Measurements from ENCODE around the gene SRGAP1.
"Not testable (repeated sequence)": the region's sequence is repeated elsewhere in the genome, so short reads cannot be mapped to it uniquely, and the experiment has no call there.

The SRGAP1 gene

GRCh38 chr12:64147875-64148274 is 303.4 kb downstream of the SRGAP1 start:
- H3K4me1 ChIP-seq = peaks cover 21% of the 10 kb centered on the region
- TF ChIP-seq Cebpa-rat (IDR thresholded peaks at IDR 0.05) = no peak
- H3K27ac ChIP-seq = no peak overlapping the region
- H4K20me1 ChIP-seq = no peaks in the 10 kb centered on the region
- no peaks in the 10 kb centered on the region for H3K9me3 ChIP-seq
- peak overlapping the region; percentile 68 for H3K4me2 ChIP-seq
- H3K4me3 ChIP-seq = no peak overlapping the region
- H3K9ac ChIP-seq = no peak overlapping the region
- no peaks in the 10 kb centered on the region for H3K27me3 ChIP-seq
- no peaks in the 10 kb centered on the region for H3K36me3 ChIP-seq

DNA sequence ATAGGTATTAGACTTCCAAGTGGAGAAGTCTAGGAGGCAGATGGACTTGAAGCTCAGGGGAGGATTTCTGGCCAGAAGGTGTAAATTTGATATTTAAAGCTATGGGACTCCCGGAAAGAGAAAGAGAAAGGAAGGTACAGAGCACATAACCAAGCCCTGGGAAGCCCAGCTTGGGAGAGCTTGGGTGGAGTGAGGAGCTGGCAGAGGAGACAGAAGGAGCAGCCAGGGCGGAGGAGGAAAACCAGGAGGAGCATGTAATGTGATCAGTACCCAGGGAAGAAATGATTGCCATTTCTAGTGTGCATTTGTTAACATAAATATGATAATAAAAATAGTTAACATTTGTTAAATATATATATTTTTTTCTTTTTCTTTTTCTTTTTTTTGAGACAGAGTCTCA is 310.2 kb downstream of the SRGAP1 start:
- 0 out of 2 replicates have a peak, but pooled peaks cover 2% of the 10 kb centered on the region for H3K4me1 ChIP-seq
- H3K27ac ChIP-seq = no peak overlapping the region
- H4K20me1 ChIP-seq = no peaks in the 10 kb centered on the region
- H3K9me3 ChIP-seq = no peaks in the 10 kb centered on the region
- no peak for TF ChIP-seq Cebpa-rat (IDR thresholded peaks at IDR 0.05)
- H3K36me3 ChIP-seq = no peaks in the 10 kb centered on the region
- H3K4me3 ChIP-seq = no peak overlapping the region
- no peak overlapping the region for H3K9ac ChIP-seq
- H3K4me2 ChIP-seq = no peak overlapping the region
- H3K27me3 ChIP-seq = no peaks in the 10 kb centered on the region

DNA sequence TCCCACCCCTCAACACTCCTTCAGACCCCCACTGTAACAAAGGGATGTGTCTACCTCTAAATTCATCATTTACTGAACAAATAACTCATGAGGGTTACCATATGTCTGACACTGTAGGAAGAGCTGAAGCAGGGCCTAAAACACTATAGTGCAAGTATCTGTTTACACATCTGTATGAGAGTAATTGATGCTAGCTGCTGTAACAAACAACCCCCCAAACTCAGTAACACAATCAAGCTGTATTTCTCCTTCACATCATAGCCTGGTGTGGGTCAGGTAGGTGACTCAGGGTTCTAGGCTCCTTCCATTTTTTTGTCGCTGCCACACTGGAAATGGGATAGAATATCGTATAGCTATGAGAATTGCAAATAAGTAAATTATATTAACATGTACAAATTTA is 312.6 kb downstream of the SRGAP1 start:
- no peaks in the 10 kb centered on the region for H4K20me1 ChIP-seq
- no peak for TF ChIP-seq Cebpa-rat (IDR thresholded peaks at IDR 0.05)
- H3K27me3 ChIP-seq = no peaks in the 10 kb centered on the region
- H3K27ac ChIP-seq = no peak overlapping the region
- no peak overlapping the region for H3K4me2 ChIP-seq
- H3K4me3 ChIP-seq = no peak overlapping the region
- peaks cover 6% of the 10 kb centered on the region; the same call in 1 of the 2 replicates for H3K9me3 ChIP-seq
- no peak overlapping the region for H3K9ac ChIP-seq
- 0 out of 2 replicates have a peak, but pooled peaks cover 5% of the 10 kb centered on the region for H3K4me1 ChIP-seq
- no peaks in the 10 kb centered on the region for H3K36me3 ChIP-seq

DNA sequence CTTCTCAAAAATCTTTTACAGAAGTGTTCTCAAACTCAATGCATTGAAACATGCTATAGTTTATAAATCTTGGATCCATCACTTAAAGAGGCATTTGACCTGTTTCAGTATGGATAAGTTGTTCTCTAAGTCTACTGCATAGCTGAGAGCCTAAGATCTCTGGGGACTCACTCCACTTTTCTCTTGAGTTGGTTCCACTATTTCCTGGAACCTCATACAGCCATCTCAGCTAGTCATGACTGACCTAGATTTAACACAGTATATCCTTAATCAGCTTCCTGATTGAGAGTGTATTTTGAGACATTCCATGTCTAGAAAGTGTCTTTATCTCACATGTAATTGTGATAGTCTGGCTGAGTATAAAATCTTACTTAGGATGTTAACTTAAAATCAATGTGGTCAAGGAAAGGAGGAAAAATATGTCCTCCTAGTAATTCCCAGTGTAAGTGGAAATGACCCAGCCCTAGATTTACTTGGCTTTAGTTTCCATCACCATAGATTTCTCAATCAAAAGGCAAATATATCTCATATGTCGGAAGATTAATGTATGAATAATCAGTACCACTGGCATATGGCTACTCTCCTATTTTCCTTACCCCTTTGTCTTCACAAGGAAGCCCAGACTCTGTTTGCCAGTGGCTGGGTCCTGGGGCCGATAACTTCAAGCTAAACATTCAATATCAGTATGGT is 315.7 kb downstream of the SRGAP1 start:
- H4K20me1 ChIP-seq = no peaks in the 10 kb centered on the region
- no peak overlapping the region for H3K27ac ChIP-seq
- 0 out of 2 replicates have a peak, but pooled peaks cover 5% of the 10 kb centered on the region for H3K4me1 ChIP-seq
- peaks cover 12% of the 10 kb centered on the region for H3K9me3 ChIP-seq
- no peaks in the 10 kb centered on the region for H3K36me3 ChIP-seq
- no peak overlapping the region for H3K4me3 ChIP-seq
- peak overlapping the region; percentile 3; the same call in 1 of the 2 replicates for H3K4me2 ChIP-seq
- H3K9ac ChIP-seq = no peak overlapping the region
- no peak for TF ChIP-seq Cebpa-rat (IDR thresholded peaks at IDR 0.05)
- H3K27me3 ChIP-seq = no peaks in the 10 kb centered on the region

DNA sequence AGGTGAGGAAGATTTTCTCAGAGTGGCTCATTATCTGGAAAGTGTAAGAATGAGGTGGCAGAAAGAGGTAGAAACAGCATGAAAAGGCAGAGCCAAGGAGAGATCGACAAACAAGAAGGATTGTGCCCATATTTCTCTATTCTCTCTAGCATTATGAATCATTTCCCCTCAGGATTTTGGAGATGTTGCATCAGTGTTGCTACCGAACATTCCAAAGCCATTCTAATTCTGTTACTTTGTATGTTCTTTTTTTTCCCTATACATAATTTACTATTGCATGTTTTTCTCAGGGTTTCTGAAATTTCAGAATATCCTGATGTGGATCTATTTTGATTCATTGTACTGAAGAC is 316.2 kb downstream of the SRGAP1 start:
- 0 out of 2 replicates have a peak, but pooled peaks cover 5% of the 10 kb centered on the region for H3K4me1 ChIP-seq
- H3K9me3 ChIP-seq = peaks cover 12% of the 10 kb centered on the region
- H3K4me2 ChIP-seq = no peak overlapping the region
- no peak overlapping the region for H3K27ac ChIP-seq
- H3K9ac ChIP-seq = no peak overlapping the region
- TF ChIP-seq Cebpa-rat (IDR thresholded peaks at IDR 0.05) = no peak
- no peak overlapping the region for H3K4me3 ChIP-seq
- H4K20me1 ChIP-seq = no peaks in the 10 kb centered on the region
- H3K36me3 ChIP-seq = no peaks in the 10 kb centered on the region
- no peaks in the 10 kb centered on the region for H3K27me3 ChIP-seq

GRCh38 chr12:64166606-64167005 is 322.1 kb downstream of the SRGAP1 start:
- not testable (repeated sequence) for H4K20me1 ChIP-seq, H3K27me3 ChIP-seq, H3K9ac ChIP-seq, H3K4me1 ChIP-seq, H3K4me3 ChIP-seq, H3K36me3 ChIP-seq, H3K4me2 ChIP-seq, H3K27ac ChIP-seq
- peaks cover 11% of the 10 kb centered on the region; the same call in 1 of the 2 replicates for H3K9me3 ChIP-seq

DNA sequence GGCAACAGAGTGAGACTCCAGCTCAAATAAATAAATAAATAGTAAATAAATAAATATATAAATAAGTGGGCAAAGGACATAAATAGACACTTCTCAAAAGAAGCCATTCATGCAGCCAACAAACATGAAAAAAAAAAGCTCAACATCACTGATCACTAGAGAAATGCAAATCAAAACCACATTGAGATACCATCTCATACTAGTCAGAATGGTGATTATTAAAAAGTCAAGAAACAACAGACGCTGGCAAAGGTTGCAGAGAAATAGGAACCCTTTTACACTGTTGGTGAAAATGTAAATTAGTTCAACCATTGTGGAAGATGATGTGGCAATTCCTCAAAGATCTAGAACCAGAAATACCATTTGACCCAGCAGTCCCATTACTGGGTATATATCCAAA is 322.5 kb downstream of the SRGAP1 start:
- not testable (repeated sequence) for H3K4me1 ChIP-seq, H3K36me3 ChIP-seq, H4K20me1 ChIP-seq, H3K27ac ChIP-seq, H3K4me3 ChIP-seq, H3K27me3 ChIP-seq, H3K4me2 ChIP-seq, H3K9ac ChIP-seq
- H3K9me3 ChIP-seq = peaks cover 11% of the 10 kb centered on the region; the same call in 1 of the 2 replicates

- no peak overlapping the region for H3K4me2 ChIP-seq
- H3K27ac ChIP-seq = no peak overlapping the region
- H3K36me3 ChIP-seq = no peaks in the 10 kb centered on the region
- no peak overlapping the region for H3K4me3 ChIP-seq
- no peaks in the 10 kb centered on the region for H4K20me1 ChIP-seq
- no peak overlapping the region for H3K9ac ChIP-seq
- H3K4me1 ChIP-seq = no peaks in the 10 kb centered on the region
- H3K27me3 ChIP-seq = no peaks in the 10 kb centered on the region
- 0 out of 2 replicates have a peak, but pooled peaks cover 4% of the 10 kb centered on the region for H3K9me3 ChIP-seq
- TF ChIP-seq Cebpa-rat (IDR thresholded peaks at IDR 0.05) = no peak
Observed at GRCh38 chr12:64170024-64170423, 325.5 kb downstream of the SRGAP1 start.

GRCh38 chr12:64170730-64171129 is 326.2 kb downstream of the SRGAP1 start:
- no peak overlapping the region for H3K9ac ChIP-seq
- H3K36me3 ChIP-seq = no peaks in the 10 kb centered on the region
- no peak overlapping the region for H3K27ac ChIP-seq
- TF ChIP-seq Cebpa-rat (IDR thresholded peaks at IDR 0.05) = no peak
- no peaks in the 10 kb centered on the region for H3K27me3 ChIP-seq
- no peak overlapping the region for H3K4me2 ChIP-seq
- no peaks in the 10 kb centered on the region for H4K20me1 ChIP-seq
- no peak overlapping the region for H3K4me3 ChIP-seq
- 0 out of 2 replicates have a peak, but pooled peaks cover 4% of the 10 kb centered on the region for H3K9me3 ChIP-seq
- H3K4me1 ChIP-seq = no peaks in the 10 kb centered on the region

DNA sequence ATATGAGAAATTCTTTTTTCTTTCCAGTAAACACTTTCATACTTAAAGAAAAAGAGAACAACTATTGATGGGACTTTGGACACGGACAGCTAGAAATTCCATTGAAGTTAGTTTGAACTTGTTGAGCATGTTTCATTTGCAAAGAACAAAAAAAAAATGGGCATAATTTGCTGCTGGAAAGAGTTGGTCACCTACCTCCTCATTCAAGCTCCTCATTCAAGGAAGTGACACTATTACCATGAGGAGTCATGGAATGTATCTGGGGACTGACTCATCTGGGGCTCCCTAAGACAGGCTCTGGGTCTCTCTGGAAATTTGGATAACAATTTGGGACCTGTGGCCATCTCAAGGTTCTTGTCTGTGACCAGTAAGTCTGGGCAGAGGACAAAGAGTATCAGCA is 327.2 kb downstream of the SRGAP1 start:
- Histone ChIP-seq H3K9me3 (no peaks in the 10 kb centered on the region), H3K4me1 (no peaks in the 10 kb centered on the region), H3K4me2 (no peak overlapping the region), H3K4me3 (no peak overlapping the region), H3K27me3 (no peaks in the 10 kb centered on the region), H3K27ac (no peak overlapping the region), H3K36me3 (no peaks in the 10 kb centered on the region), H3K9ac (no peak overlapping the region), H4K20me1 (no peaks in the 10 kb centered on the region)
- no peak for TF ChIP-seq Cebpa-rat (IDR thresholded peaks at IDR 0.05)

All from BLaER1 (cell line).